Panc1 (cell line): ENCODE results near the gene TRIM27. TPM values are rescaled to one million over a fixed set of nuclear protein-coding genes. Genes with fewer than 3 reads are reported as not detected.

ENCODE experiments used
- ATAC-seq: fragments of 200-7000 bp; cut with Tn5 transposase; 2 replicates; pipeline ENCODE4 v1.9.1; 2020; ENCODE audit warnings: mild to moderate bottlenecking, moderate library complexity
- BruUV-seq: library from RNA; stranded (reverse); fragments of 400-500 nt; replicated peaks from 2 replicates; lab custom pipeline; 2021; lab: Mats Ljungman, UMichigan
- CTCF ChIA-PET: fragments of 300-600 bp; sonication (Branson Sonifier 250); formaldehyde crosslinking; loops from one replicate; lab custom pipeline; 2022; ENCODE audit warnings: antibody characterized with exemption; lab: Charles Lee
- POLR2A ChIA-PET: fragments of 300-600 bp; sonication (Branson Sonifier 250); formaldehyde crosslinking; loops from one replicate; lab custom pipeline; 2022; ENCODE audit warnings: antibody characterized with exemption; lab: Charles Lee
- DNase-seq: peaks from one replicate; pipeline ENCODE4 v3.0.0-alpha.2; 2010; ENCODE audit warnings: low read depth, low spot score
- H3K27ac ChIP-seq: 2 replicates; pipeline ENCODE4 v1.5.1; 2011; ENCODE audit warnings: mild to moderate bottlenecking, low read length, inconsistent platforms
- H3K27me3 ChIP-seq: fragments of 200-500 bp; sonication (Bioruptor generic); 2 replicates; pipeline ENCODE4 v1.6.0; 2014; ENCODE audit warnings: low read length, inconsistent platforms; ENCODE audit not compliant: control insufficient read depth, insufficient read depth
- H3K36me3 ChIP-seq: fragments of 200-500 bp; sonication (Bioruptor generic); 2 replicates; pipeline ENCODE4 v1.5.1; 2014; ENCODE audit warnings: inconsistent platforms, mild to moderate bottlenecking, low read length, moderate library complexity; ENCODE audit not compliant: control insufficient read depth, insufficient read depth
- H3K4me1 ChIP-seq: 2 replicates; pipeline ENCODE4 v1.5.1; 2011; ENCODE audit warnings: inconsistent platforms, mild to moderate bottlenecking, low read length, moderate library complexity; ENCODE audit not compliant: control insufficient read depth, insufficient read depth
- H3K4me3 ChIP-seq, 2 experiments: 2 replicates each; pipeline ENCODE4 v1.5.1; 2011 to 2012; ENCODE audit warnings: low read depth in 2 of 2, low read length in 2 of 2, mild to moderate bottlenecking in 2 of 2, inconsistent platforms in 1 of 2, moderate library complexity in 1 of 2
- H3K9me3 ChIP-seq: fragments of 200-500 bp; sonication (Bioruptor generic); 2 replicates; pipeline ENCODE4 v1.5.1; 2014; ENCODE audit warnings: low read depth, mild to moderate bottlenecking, inconsistent platforms, low read length, moderate library complexity; ENCODE audit not compliant: control insufficient read depth, insufficient read depth
- CTCF ChIP-seq: fragments of 450-650 bp; IDR thresholded peaks from 2 replicates; pipeline ENCODE4 v1.5.1; 2017; ENCODE audit warnings: mild to moderate bottlenecking
- POLR2AphosphoS5 ChIP-seq: IDR thresholded peaks from 2 replicates; pipeline ENCODE4 v1.6.1; 2012; ENCODE audit warnings: mild to moderate bottlenecking, low read depth, low read length, moderate library complexity
- REST ChIP-seq, 2 experiments: IDR thresholded peaks; 2 replicates each; pipeline ENCODE4 v1.6.1; 2011 to 2012; ENCODE audit warnings: low read depth in 2 of 2, control low read depth in 1 of 2, low read length in 1 of 2, mild to moderate bottlenecking in 1 of 2, moderate library complexity in 1 of 2; ENCODE audit not compliant: insufficient read depth in 1 of 2
- SIN3A ChIP-seq: IDR thresholded peaks from 2 replicates; pipeline ENCODE4 v1.6.1; 2012; ENCODE audit warnings: low read depth, mild to moderate bottlenecking, low read length, moderate library complexity, borderline replicate concordance; ENCODE audit not compliant: insufficient read depth
- TCF7L2 ChIP-seq: IDR thresholded peaks from 2 replicates; pipeline ENCODE4 v1.6.1; 2011; ENCODE audit warnings: mild to moderate bottlenecking, low read depth, low read length, inconsistent platforms
- in situ Hi-C: cut with HindIII; loops from 2 replicates; pipeline ENCODE4 v1.10.0; 2016; ENCODE audit warnings: low sequenced_read_pairs, low pct_unique_long_range_greater_than_20kb
- intact Hi-C: fragments of 100-400 bp; cut with micrococcal nuclease; formaldehyde crosslinking; loops from one replicate; pipeline ENCODE4 v1.10.0; 2022; ENCODE audit not compliant: unreplicated experiment
- total RNA-seq: library from RNA; stranded (reverse); gene quantifications from one replicate; pipeline ENCODE4 v1.2.1, GENCODE V29; 2021; ENCODE audit not compliant: unreplicated experiment

TRIM27 gene
- total RNA-seq, 1 experiment from 2014 or later = 53.0 TPM

- in situ Hi-C loops = no loop called here
- no peak for DNase-seq
- no peaks in the 10 kb centered on the region for H3K9me3 ChIP-seq
- ChIA-PET CTCF (interaction anchor here (0.6 to 1.0 kb wide), 2 partner anchors 44 to 1035 kb away, joined by 3 read pairs; no protein-coding TSS in a partner anchor), POLR2A (interaction anchor here (0.6 kb wide), 2 partner anchors 10 to 1006 kb away, joined by 3 read pairs; no protein-coding TSS in a partner anchor)
- no peaks in the 10 kb centered on the region; the same call in 1 of the 2 replicates for H3K27me3 ChIP-seq
- no TSS peak for BruUV-seq
- peak; percentile 43; the same call in 1 of the 2 replicates for TF ChIP-seq TCF7L2
- no peak for TF ChIP-seq CTCF
- TF ChIP-seq POLR2AphosphoS5 = peak; percentile 39; the same call in 1 of the 2 replicates
- peak overlapping the region; percentile 55 to 83 for H3K4me3 ChIP-seq
- intact Hi-C loops = no loop called here
- H3K36me3 ChIP-seq = no peaks in the 10 kb centered on the region
- ATAC-seq = peak; percentile 87
- H3K4me1 ChIP-seq = peaks cover 5% of the 10 kb centered on the region; the same call in 1 of the 2 replicates
- peak overlapping the region; percentile 41 for H3K27ac ChIP-seq
These were observed 42.6 kb downstream of the TRIM27 start for GRCh38 chr6:28880894-28881780.

DNA sequence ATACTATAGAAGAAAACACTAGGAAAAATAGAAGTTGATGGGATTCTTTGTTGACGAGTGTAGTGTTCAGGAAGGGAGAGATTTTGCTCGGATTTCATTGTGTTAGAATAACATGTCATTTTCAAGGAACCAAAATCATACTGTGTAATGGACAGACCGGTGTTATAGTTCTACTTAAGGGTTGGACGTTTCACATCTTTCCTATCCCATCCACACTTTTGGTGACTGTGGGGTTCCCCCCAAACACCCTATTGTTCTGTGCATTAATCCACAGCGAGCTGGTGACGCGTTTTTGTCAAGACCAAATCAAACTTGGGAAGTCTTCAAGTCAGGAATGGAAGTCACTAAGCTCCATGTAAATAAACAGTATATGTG is 43.3 kb downstream of the TRIM27 start:
- no TSS peak for BruUV-seq
- Histone ChIP-seq H3K4me3 (peak overlapping the region; percentile 55 to 83), H3K4me1 (peaks cover 5% of the 10 kb centered on the region; the same call in 1 of the 2 replicates), H3K27me3 (no peaks in the 10 kb centered on the region; the same call in 1 of the 2 replicates), H3K27ac (peak overlapping the region; percentile 41; the same call in 1 of the 2 replicates), H3K36me3 (no peaks in the 10 kb centered on the region), H3K9me3 (no peaks in the 10 kb centered on the region)
- in situ Hi-C loops = no loop called here
- ATAC-seq (no peak; the same call in 1 of the 2 replicates), DNase-seq (no peak)
- POLR2A ChIA-PET = no interaction called here
- intact Hi-C loops = no loop called here
- CTCF ChIA-PET = interaction anchor here (0.6 to 1.0 kb wide), 2 partner anchors 43 to 1034 kb away, joined by 3 read pairs; no protein-coding TSS in a partner anchor
- TF ChIP-seq SIN3A = no peak

DNA sequence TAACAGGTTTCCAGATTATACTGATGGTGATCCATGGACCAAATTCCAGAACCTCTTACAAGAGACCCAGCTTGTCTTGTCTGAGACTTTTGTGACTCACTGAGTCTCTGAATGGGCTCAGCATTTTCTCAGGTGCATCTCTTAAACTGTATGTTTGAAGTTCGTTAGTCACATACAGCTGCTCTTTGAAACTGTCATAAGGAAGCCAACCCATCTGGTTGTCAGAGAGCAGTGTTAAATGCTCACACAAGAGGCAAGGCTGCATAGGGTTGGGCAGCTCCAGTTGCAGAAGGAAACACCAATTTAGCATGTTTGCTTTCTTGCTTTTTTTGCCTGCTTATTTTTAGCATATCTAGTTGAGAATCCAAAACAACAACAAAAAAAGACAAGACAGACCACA is 47.1 kb downstream of the TRIM27 start:
- no peaks in the 10 kb centered on the region; the same call in 1 of the 2 replicates for H3K27me3 ChIP-seq
- H3K27ac ChIP-seq = no peak overlapping the region
- ChIA-PET CTCF (no interaction called here), POLR2A (interaction anchor here (0.5 kb wide), 1 partner anchor 48 kb away, joined by 8 read pairs; no protein-coding TSS in a partner anchor)
- TF ChIP-seq TCF7L2 (no peak), REST (IDR thresholded peaks at IDR 0.05; ENCODE audit: insufficient read depth in 1 of 2, low read depth in 2 of 2, low read length in 1 of 2) (no peak), CTCF (no peak), POLR2AphosphoS5 (no peak), SIN3A (no peak)
- intact Hi-C loops = no loop called here
- no peak for ATAC-seq
- H3K4me3 ChIP-seq = no peak overlapping the region
- H3K4me1 ChIP-seq = peaks cover 5% of the 10 kb centered on the region; the same call in 1 of the 2 replicates
- no TSS peak for BruUV-seq
- in situ Hi-C loops = no loop called here
- H3K36me3 ChIP-seq = no peaks in the 10 kb centered on the region
- no peak for DNase-seq
- H3K9me3 ChIP-seq = no peaks in the 10 kb centered on the region
